Kidney (tissue), 14 donors: ENCODE measurements around the gene FMNL3. TPM values are rescaled to one million over a fixed set of nuclear protein-coding genes. Genes with fewer than 3 reads are reported as not detected.
"Not testable (repeated sequence)": the region's sequence is repeated elsewhere in the genome, so short reads cannot be mapped to it uniquely, and the experiment has no call there.

Source experiments
- DNase-seq, 5 donors: peaks; one replicate each; pipeline ENCODE4 v3.0.0-alpha.2; 2013 to 2020
- FAIRE-seq: peaks from 2 replicates; lab custom pipeline; 2012; peaks lifted over from hg19 to GRCh38; lab: Jason Lieb, UNC
- H3K27ac ChIP-seq, 2 donors: one replicate each; pipeline ENCODE4 v1.7.0; 2013; ENCODE audit warnings: low read depth in 2 of 2, low read length in 2 of 2, inconsistent platforms in 1 of 2
- H3K27me3 ChIP-seq: one replicate; pipeline ENCODE4 v1.7.1; 2013; ENCODE audit warnings: low read length, inconsistent platforms; ENCODE audit not compliant: control insufficient read depth, insufficient read depth
- H3K36me3 ChIP-seq, 3 donors: one replicate each; pipeline versions ENCODE4 v1.7.0 to v1.7.1; 2013; ENCODE audit warnings: low read length in 3 of 3, control low read depth in 1 of 3, inconsistent platforms in 1 of 3; ENCODE audit not compliant: insufficient read depth in 3 of 3, control insufficient read depth in 2 of 3
- H3K4me1 ChIP-seq, 3 donors: one replicate each; pipeline versions ENCODE4 v1.7.0 to v1.7.1; 2013; ENCODE audit warnings: low read length in 3 of 3, inconsistent platforms in 1 of 3, low read depth in 1 of 3; ENCODE audit not compliant: control insufficient read depth in 2 of 3, insufficient read depth in 2 of 3
- H3K4me3 ChIP-seq, 3 donors: one replicate each; pipeline versions ENCODE4 v1.7.0 to v1.8.1; 2013; ENCODE audit warnings: low read length in 3 of 3, control low read depth in 1 of 3, inconsistent platforms in 1 of 3
- H3K9ac ChIP-seq, 3 donors: one replicate each; pipeline versions ENCODE4 v1.7.0 to v1.7.1; 2013; ENCODE audit warnings: low read length in 3 of 3, control low read depth in 1 of 3, inconsistent platforms in 1 of 3
- H3K9me3 ChIP-seq, 3 donors: one replicate each; pipeline versions ENCODE4 v1.7.0 to v1.7.1; 2013; ENCODE audit warnings: low read length in 3 of 3, control low read depth in 1 of 3, inconsistent platforms in 1 of 3; ENCODE audit not compliant: control insufficient read depth in 2 of 3, insufficient read depth in 1 of 3
- intact Hi-C: fragments of 100-400 bp; cut with DNase I; formaldehyde crosslinking; loops from one replicate; pipeline ENCODE4 v1.11.1; 2022
- polyA plus RNA-seq: library from polyadenylated mRNA; stranded (reverse); fragments of 350-450 nt; fragmentation: Illumina TruSeq; extraction: RNeasy Lipid Tissue Mini Kit (QIAGEN cat#74804); gene quantifications from one replicate; pipeline ENCODE4 v1.2.3, GENCODE V29; 2014; ENCODE audit warnings: low read depth, low replicate concordance; ENCODE audit not compliant: insufficient read depth
- total RNA-seq: library from RNA; stranded (reverse); fragmentation: NEBNext Ultra II Directional; extraction: Animal tissue kit (Norgen Biotek cat#: 25700); gene quantifications from one replicate; pipeline ENCODE4 v1.2.1, GENCODE V29; 2021
- TF ChIP-seq, protein P1 (sequence below): IDR thresholded peaks from 3 replicates; pipeline ENCODE4 v1.5.1; 2012; ENCODE audit warnings: mild to moderate bottlenecking, moderate library complexity, borderline replicate concordance; ENCODE audit not compliant: insufficient read depth; ENCODE audit errors: extremely low read depth
- donor health status: control.
- donor health status: control.
- donor health status: control.
- donor health status: control.
- donor health status: control.
- donor health status: DM: yes; HTN: yes; CAD: no.
- donor health status: Normal renal cell carcinoma (clear cell type).

FMNL3 gene
- total and polyA plus RNA-seq, 2 donors from 2014 or later: 6.3 to 25.6 TPM

DNA sequence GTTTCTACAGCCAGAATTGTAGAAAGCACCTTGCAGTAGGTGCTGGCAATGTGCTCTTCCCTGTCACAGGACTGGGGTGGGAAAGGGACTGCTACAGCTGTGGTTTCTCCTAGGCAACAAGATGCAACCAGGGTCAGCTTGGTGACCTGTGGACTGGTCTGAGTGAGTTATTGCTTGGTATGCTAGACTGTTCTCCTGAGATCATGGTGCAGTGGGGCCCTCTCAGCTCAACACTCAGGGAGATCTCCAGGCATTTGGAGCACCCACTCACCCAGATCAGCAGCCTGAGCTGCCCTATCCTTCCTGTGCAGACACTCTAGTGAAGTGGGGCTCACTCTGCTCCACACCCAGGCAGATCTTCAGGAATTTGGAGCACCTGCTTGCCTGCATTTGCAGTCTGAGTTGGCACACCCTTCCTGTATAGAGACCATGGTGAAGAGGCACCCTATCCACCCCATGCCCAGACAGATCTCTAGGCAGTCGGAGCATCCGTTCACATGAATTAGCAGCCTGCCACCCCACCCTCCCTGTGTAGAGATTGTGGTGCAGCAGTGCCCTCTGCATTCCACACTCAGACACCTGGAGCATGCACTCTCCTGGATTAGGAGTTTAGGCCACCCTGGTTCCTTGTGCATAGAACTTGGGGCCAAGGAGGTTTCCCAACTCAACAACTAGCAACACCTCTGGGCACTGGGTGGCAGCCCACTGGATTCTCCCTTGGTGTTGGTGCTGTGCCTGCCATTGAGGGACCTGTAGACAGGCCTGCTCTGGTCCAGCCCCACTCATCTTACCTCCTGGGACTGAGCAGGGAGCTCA, 97.9 kb downstream of the FMNL3 start:
- H3K36me3 ChIP-seq: no peaks in the 10 kb centered on the region
- no peak overlapping the region for H3K4me3 ChIP-seq
- peaks cover 0 to 4% (median 0%) of the 10 kb centered on the region in 3 donors for H3K4me1 ChIP-seq
- FAIRE-seq: no peak
- DNase-seq: peak in 2 of 5 donors; percentile 36 to 41
- no peak overlapping the region for H3K9ac ChIP-seq
- no peak overlapping the region for H3K27ac ChIP-seq
- no peaks in the 10 kb centered on the region for H3K27me3 ChIP-seq
- intact Hi-C loops: no loop called here
- no peaks in the 10 kb centered on the region for H3K9me3 ChIP-seq
- TF ChIP-seq, protein P1, sequence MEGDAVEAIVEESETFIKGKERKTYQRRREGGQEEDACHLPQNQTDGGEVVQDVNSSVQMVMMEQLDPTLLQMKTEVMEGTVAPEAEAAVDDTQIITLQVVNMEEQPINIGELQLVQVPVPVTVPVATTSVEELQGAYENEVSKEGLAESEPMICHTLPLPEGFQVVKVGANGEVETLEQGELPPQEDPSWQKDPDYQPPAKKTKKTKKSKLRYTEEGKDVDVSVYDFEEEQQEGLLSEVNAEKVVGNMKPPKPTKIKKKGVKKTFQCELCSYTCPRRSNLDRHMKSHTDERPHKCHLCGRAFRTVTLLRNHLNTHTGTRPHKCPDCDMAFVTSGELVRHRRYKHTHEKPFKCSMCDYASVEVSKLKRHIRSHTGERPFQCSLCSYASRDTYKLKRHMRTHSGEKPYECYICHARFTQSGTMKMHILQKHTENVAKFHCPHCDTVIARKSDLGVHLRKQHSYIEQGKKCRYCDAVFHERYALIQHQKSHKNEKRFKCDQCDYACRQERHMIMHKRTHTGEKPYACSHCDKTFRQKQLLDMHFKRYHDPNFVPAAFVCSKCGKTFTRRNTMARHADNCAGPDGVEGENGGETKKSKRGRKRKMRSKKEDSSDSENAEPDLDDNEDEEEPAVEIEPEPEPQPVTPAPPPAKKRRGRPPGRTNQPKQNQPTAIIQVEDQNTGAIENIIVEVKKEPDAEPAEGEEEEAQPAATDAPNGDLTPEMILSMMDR: no peak

DNA sequence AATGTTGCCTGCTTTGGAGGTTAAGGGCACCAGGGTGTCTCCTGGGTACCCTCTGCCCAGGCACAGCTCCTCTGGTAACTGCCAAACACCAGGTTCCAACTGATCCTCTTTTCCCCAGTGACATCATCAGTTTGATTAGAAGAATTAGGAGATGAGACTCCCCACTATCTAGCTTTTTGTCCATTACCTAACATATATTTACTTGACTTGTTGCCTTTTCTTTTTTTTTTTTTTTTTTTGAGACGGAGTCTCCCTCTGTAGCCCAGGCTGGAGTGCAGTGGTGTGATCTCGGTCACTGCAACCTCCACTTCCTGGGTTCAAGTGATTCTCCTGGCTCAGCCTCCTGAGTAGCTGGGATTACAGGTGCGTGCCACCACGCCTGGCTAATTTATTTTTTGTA, 101.7 kb downstream of the FMNL3 start, which contains the start of gene FAM186B:
Gene FAM186B, minus strand, starts transcription at position 101 of the 400 bp plus-strand sequence. CDS start 162 bp downstream, outside the sequence.
- H3K9me3 ChIP-seq, DNase-seq, H3K27me3 ChIP-seq, H3K4me3 ChIP-seq, H3K4me1 ChIP-seq, H3K36me3 ChIP-seq, H3K9ac ChIP-seq, H3K27ac ChIP-seq, intact Hi-C loops, FAIRE-seq: not testable (repeated sequence)

DNA sequence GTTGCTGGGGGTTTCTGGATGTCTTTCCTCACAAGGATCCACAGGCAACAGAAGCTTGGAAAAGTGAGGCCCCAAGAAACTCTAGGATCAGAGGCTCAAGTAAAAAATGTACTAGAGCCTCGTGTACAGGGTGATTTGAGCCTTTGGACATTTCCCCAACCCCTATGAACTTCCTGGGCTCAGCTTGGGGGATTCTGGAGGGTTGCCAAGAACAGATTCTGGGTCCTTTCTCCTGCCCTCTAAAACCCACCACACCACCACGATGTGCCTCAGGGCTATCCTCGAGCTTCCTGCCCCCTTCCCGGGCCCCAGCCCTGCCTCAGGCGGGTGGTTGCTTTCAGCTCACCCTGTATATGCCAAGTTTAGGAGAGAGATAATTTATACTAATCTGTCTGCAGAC, 102.3 kb downstream of the FMNL3 start:
- intact Hi-C loops: no loop called here
- Histone ChIP-seq H3K27me3 (no peaks in the 10 kb centered on the region), H3K36me3 (no peaks in the 10 kb centered on the region), H3K9me3 (no peaks in the 10 kb centered on the region), H3K4me3 (no peak overlapping the region), H3K4me1 (peaks cover 0 to 4% (median 0%) of the 10 kb centered on the region in 3 donors), H3K27ac (no peak overlapping the region), H3K9ac (no peak overlapping the region)
- TF ChIP-seq, protein P1: no peak
- DNase-seq (no peak), FAIRE-seq (no peak)

DNA sequence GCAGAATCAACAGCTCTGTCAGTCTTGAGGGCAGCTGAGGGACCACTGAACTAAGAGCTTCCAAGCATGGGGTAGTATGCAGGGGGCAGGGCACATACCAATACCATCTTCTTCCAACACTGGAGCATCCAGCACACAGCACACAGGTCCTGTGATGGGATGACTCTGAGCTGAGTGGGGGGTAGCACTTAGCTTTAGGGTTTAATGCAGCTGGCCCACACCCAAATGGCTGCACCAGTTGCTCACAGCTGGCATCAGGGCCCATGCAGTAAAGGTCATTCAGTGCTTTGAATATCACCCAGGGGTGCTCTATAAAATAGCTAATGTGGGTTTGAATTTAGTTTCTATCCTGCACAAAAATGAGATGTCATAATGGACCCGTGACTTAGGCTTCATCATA, 103.5 kb downstream of the FMNL3 start:
- Histone ChIP-seq H3K9me3 (no peaks in the 10 kb centered on the region), H3K4me3 (no peak overlapping the region), H3K36me3 (no peaks in the 10 kb centered on the region), H3K27me3 (no peaks in the 10 kb centered on the region), H3K9ac (no peak overlapping the region), H3K4me1 (peaks cover 0 to 4% (median 0%) of the 10 kb centered on the region in 3 donors), H3K27ac (no peak overlapping the region)
- intact Hi-C loops: no loop called here
- FAIRE-seq (no peak), DNase-seq (no peak)
- TF ChIP-seq, protein P1: no peak
